Stimulated activated naive CD8-positive, alpha-beta T cell treated with anti-CD3 and anti-CD28 coated beads, Interleukin-15, Interleukin-2, amounts not matched to agents 100 U/mL and 50 U/mL, for 24 hours (primary cell): ENCODE measurements around the gene EPS8L1.
"Not testable (repeated sequence)": the region's sequence is repeated elsewhere in the genome, so short reads cannot be mapped to it uniquely, and the experiment has no call there.

Source experiments
- ATAC-seq: fragments of 150-1000 bp; cut with Tn5 transposase; one replicate; pipeline ENCODE4 v1.10.0; 2021
- DNase-seq: peaks from one replicate; pipeline ENCODE4 v3.0.0; 2021

EPS8L1 gene

GRCh38 chr19:55094456-55095259 lies 19.0 kb downstream of the EPS8L1 start:
- ATAC-seq, result no peak
- DNase-seq, result no peak

- ATAC-seq (no peak), DNase-seq (no peak)
These were observed 19.8 kb downstream of the EPS8L1 start for GRCh38 chr19:55095260-55096060.

- DNase-seq, result no peak
- ATAC-seq, result peak; percentile 20
These were observed 20.5 kb downstream of the EPS8L1 start for GRCh38 chr19:55096061-55096701.

- DNase-seq (no peak), ATAC-seq (no peak)
These were observed 22.4 kb downstream of the EPS8L1 start for GRCh38 chr19:55097864-55098715.

GRCh38 chr19:55098716-55099556 lies 23.3 kb downstream of the EPS8L1 start:
- no peak for ATAC-seq

GRCh38 chr19:55099557-55100506 lies 24.2 kb downstream of the EPS8L1 start:
- no peak for DNase-seq
- no peak for ATAC-seq

More at GRCh38 chr19:55098716-55099556, 23.3 kb downstream of the EPS8L1 start:
- no peak for DNase-seq

- ATAC-seq (no peak), DNase-seq (no peak)
These were observed 25.6 kb downstream of the EPS8L1 start for GRCh38 chr19:55101261-55101660.

- DNase-seq (no peak), ATAC-seq (no peak)
These were observed 27.5 kb downstream of the EPS8L1 start for GRCh38 chr19:55103190-55103589.

- no peak for DNase-seq
- no peak for ATAC-seq
These were observed 29.6 kb downstream of the EPS8L1 start for GRCh38 chr19:55105237-55105636.

GRCh38 chr19:55106591-55106990 lies 30.9 kb downstream of the EPS8L1 start:
- DNase-seq, result no peak
- no peak for ATAC-seq

- DNase-seq, ATAC-seq: not testable (repeated sequence)
These were observed 31.6 kb downstream of the EPS8L1 start for GRCh38 chr19:55107252-55107651.

GRCh38 chr19:55109527-55110291 lies 34.0 kb downstream of the EPS8L1 start:
- DNase-seq (no peak), ATAC-seq (no peak)

GRCh38 chr19:55111238-55111831 lies 35.7 kb downstream of the EPS8L1 start:
- ATAC-seq (no peak), DNase-seq (no peak)

GRCh38 chr19:55112246-55112776 lies 36.6 kb downstream of the EPS8L1 start:
- no peak for ATAC-seq

GRCh38 chr19:55112777-55113569 lies 37.3 kb downstream of the EPS8L1 start:
- no peak for ATAC-seq

More at GRCh38 chr19:55112246-55112776, 36.6 kb downstream of the EPS8L1 start:
- DNase-seq, result no peak

GRCh38 chr19:55113570-55114039 lies 37.9 kb downstream of the EPS8L1 start:
- DNase-seq (no peak), ATAC-seq (no peak)

More at GRCh38 chr19:55112777-55113569, 37.3 kb downstream of the EPS8L1 start:
- no peak for DNase-seq

GRCh38 chr19:55114566-55115145 lies 39.0 kb downstream of the EPS8L1 start:
- DNase-seq (no peak), ATAC-seq (no peak)
